ENCODE data around the gene PLCL1.

DNA sequence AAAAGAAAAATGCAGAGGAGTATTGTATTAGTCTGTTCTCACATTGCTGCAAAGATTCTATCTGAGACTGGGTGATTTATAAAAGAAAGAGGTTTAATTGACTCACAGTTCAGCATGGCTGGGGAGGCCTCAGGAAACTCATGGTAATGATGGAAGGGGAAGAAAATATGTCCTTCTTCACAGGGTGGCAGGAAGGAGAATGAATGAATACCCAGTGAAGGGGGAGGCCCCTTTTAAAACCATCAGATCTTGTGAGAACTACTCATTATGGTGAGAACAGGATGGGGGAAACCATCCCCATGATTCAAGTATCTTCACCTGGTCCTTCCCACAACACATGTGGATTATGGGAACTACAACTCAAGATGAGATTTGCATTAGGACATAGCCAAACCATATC, 9.1 kb upstream of the PLCL1 start:
- TF ChIP-seq CTCF (IDR thresholded peaks at IDR 0.05) (no peak), POLR2A (IDR thresholded peaks at IDR 0.05) (no peak)

Data from adrenal gland (tissue), 5 donors.